Small intestine (tissue), 7 donors: ENCODE measurements around the gene LRRC75A. TPM values are rescaled to one million over a fixed set of nuclear protein-coding genes. Genes with fewer than 3 reads are reported as not detected.

ENCODE experiments used
- DNase-seq, 2 donors: peaks; one replicate each; pipeline versions ENCODE4 v3.0.0 to v3.0.0-alpha.2; 2013
- FAIRE-seq: peaks from 2 replicates; lab custom pipeline; 2012; peaks lifted over from hg19 to GRCh38; lab: Jason Lieb, UNC
- H3K27ac ChIP-seq, 3 donors: one replicate each; pipeline ENCODE4 v1.5.1; 2013; ENCODE audit warnings: low read length in 2 of 3, mild to moderate bottlenecking in 2 of 3, control low read depth in 1 of 3, inconsistent platforms in 1 of 3, low read depth in 1 of 3, moderate library complexity in 1 of 3
- H3K27me3 ChIP-seq, 3 donors: one replicate each; pipeline ENCODE4 v1.6.1; 2013; ENCODE audit warnings: low read length in 3 of 3, inconsistent platforms in 1 of 3; ENCODE audit not compliant: control insufficient read depth in 3 of 3, insufficient read depth in 3 of 3
- H3K36me3 ChIP-seq, 3 donors: one replicate each; pipeline ENCODE4 v1.6.1; 2013; ENCODE audit warnings: low read length in 3 of 3, inconsistent platforms in 1 of 3, low read depth in 1 of 3, mild to moderate bottlenecking in 1 of 3, moderate library complexity in 1 of 3; ENCODE audit not compliant: control insufficient read depth in 3 of 3, insufficient read depth in 2 of 3
- H3K4me1 ChIP-seq, 3 donors: one replicate each; pipeline ENCODE4 v1.6.1; 2013; ENCODE audit warnings: low read length in 2 of 3, inconsistent platforms in 1 of 3, low read depth in 1 of 3, mild to moderate bottlenecking in 1 of 3, moderate library complexity in 1 of 3; ENCODE audit not compliant: control insufficient read depth in 3 of 3, insufficient read depth in 2 of 3
- H3K4me3 ChIP-seq, 3 donors: one replicate each; pipeline ENCODE4 v1.5.1; 2013; ENCODE audit warnings: low read length in 3 of 3, control low read depth in 1 of 3, inconsistent platforms in 1 of 3, low read depth in 1 of 3, mild to moderate bottlenecking in 1 of 3, moderate library complexity in 1 of 3
- H3K9me3 ChIP-seq, 2 donors: one replicate each; pipeline ENCODE4 v1.6.1; 2013; ENCODE audit warnings: low read depth in 1 of 2, low read length in 1 of 2; ENCODE audit not compliant: control insufficient read depth in 2 of 2, insufficient read depth in 1 of 2
- WGBS, 3 donors: extraction: QIAGEN DNeasy Blood & Tissue Kit; methylation state at CpG; one replicate each; pipeline ENCODE4 v1.1.7; 2013; 5-methylcytosine and 5-hydroxymethylcytosine counted together
- polyA plus RNA-seq, 4 donors: library from polyadenylated mRNA; stranded (reverse) in 3 of 4; unstranded in 1 of 4; fragments of 200-250 nt in 3 of 4; fragments of 120-200 nt in 1 of 4; gene quantifications; one replicate each; pipeline versions ENCODE4 v1.2.1 to v1.2.3, GENCODE V29; 2013
- donor health status: healthy with polysubstance abuse.
- donor health status: control.
- donor health status: control.
- donor health status: Bipolar disorder and iron deficiency.
- donor health status: healthy.

LRRC75A gene
- polyA plus RNA-seq, 4 donors: 30.5 to 130 (median 64.3) TPM

DNA sequence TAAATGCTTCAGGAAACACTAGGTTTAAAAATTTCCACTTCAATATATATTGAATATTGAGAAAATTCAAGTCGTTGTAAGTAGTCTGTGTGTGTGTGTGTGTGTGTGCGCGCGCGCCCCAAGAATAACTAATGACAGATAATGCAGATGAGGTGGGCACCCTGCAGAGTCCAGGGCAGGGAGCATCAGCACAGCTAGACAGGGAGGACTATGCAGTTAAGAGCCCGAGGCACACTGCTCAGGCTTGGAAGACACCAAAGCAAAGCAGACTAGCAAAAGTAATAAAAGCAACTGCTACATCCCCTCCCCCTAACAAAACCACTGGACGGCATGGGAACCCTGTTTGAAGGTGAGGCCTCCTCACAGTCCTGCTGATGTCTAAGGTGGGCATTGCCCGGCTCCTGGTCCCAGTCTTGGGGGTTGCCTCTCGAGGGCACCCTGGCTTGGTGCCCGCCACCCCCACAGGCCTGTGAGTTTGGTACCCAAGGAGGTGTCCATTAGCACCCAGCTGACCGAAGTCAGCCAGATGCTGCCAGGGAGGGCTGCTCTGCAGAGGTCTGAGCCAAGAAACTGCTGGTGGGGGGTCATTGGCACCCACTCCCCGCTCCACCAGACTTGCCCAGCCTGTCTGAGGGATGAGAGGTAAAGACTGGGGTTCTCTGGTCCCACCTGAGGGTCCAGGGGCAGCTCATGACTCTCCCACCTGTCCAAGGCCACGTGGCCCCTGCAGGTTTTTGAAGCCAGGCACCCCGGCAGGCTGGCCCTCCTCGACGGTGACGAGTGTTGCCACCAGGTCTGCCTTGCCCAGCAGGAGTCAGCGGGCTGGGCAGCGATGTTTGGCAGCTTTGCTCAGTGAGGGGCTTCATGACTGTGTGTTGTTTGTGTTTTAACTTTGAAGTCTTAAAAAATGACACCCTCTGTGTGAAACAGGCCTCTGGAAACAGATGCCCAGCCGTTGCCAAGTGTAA is 18.7 kb downstream of the LRRC75A start:
- Histone ChIP-seq H3K4me1 (peaks cover 0 to 61% (median 14%) of the 10 kb centered on the region in 3 donors), H3K9me3 (no peaks in the 10 kb centered on the region), H3K27me3 (no peaks in the 10 kb centered on the region), H3K36me3 (peaks cover 0 to 66% (median 0%) of the 10 kb centered on the region in 3 donors), H3K27ac (no peak overlapping the region), H3K4me3 (no peak overlapping the region)
- WGBS, 3 donors: 83 to 87% (median 86%) methylated on average over 20 of the region's 20 CpGs
- no peak for FAIRE-seq
- DNase-seq: no peak

GRCh38 chr17:16472539-16472938 is 19.5 kb downstream of the LRRC75A start:
- Histone ChIP-seq H3K4me1 (peaks cover 0 to 62% (median 12%) of the 10 kb centered on the region in 3 donors), H3K4me3 (no peak overlapping the region), H3K36me3 (peaks cover 0 to 61% (median 0%) of the 10 kb centered on the region in 3 donors), H3K27ac (peak overlapping the region in 1 of 3 donors; percentile 38), H3K27me3 (no peaks in the 10 kb centered on the region), H3K9me3 (no peaks in the 10 kb centered on the region)
- whole genome bisulfite sequencing, 3 donors: 76 to 87% (median 86%) methylated on average over 6 of the region's 6 CpGs
- FAIRE-seq: no peak
- DNase-seq: no peak

DNA sequence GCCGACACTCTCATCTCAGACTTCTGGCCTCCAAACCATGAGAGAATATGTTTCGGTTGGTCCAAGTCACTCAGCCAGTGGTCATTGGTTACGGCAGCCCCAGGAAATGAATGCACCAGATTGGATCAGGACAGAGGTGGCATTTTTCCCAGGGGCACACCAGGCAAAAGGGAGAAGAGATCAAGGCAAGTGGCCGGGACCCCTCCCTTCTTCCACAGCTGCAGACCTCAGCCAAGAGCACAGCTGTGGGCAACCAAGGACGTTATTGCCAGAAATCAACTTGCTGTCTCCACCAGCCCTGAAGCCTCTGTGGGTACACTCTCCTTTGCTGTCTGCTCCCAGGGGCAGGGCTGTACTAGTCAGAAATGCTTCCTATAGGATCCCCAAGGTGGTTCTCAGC is 20.7 kb downstream of the LRRC75A start:
- 77 to 83% (median 79%) methylated on average over 5 of the region's 5 CpGs for WGBS, 3 donors
- FAIRE-seq (no peak), DNase-seq (no peak)
- Histone ChIP-seq H3K9me3 (no peaks in the 10 kb centered on the region), H3K27me3 (no peaks in the 10 kb centered on the region), H3K4me3 (no peak overlapping the region), H3K4me1 (peaks cover 0 to 68% (median 16%) of the 10 kb centered on the region in 3 donors), H3K36me3 (peaks cover 0 to 62% (median 0%) of the 10 kb centered on the region in 3 donors), H3K27ac (peak overlapping the region in 2 of 3 donors; percentile 76 to 87)

DNA sequence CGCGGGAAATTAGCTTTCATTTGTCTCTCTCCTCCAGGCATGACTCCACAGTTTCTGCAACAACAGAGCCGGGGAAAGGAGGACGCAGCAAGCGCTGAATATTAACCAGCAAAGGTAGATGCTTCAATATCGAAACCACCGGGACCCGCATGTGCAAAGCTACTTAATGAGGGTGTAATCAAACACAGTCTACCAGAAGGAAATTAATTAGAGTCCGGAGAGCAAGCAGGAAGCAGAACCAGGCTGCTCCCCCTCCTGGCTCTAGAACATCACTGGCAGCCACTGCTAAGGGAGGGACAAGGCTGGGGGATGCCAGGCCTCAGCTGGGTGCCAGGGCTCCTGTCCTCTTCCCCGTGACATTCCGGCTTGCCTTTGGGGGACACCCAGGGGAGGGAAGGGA is 21.7 kb downstream of the LRRC75A start:
- Histone ChIP-seq H3K27ac (peak overlapping the region; percentile 64 to 87 (median 76)), H3K36me3 (peaks cover 0 to 69% (median 0%) of the 10 kb centered on the region in 3 donors)
- no peak for FAIRE-seq

GRCh38 chr17:16468428-16468992 is 23.5 kb downstream of the LRRC75A start:
- no peak for FAIRE-seq
- peak overlapping the region in 2 of 3 donors; percentile 90 to 93 for H3K27ac ChIP-seq
- DNase-seq: peak in 1 of 2 donors; percentile 35
- WGBS, 3 donors: 74 to 80% (median 78%) methylated on average over 4 of the region's 4 CpGs
- peaks cover 0 to 73% (median 0%) of the 10 kb centered on the region in 3 donors for H3K36me3 ChIP-seq
- H3K9me3 ChIP-seq: no peaks in the 10 kb centered on the region
- peaks cover 4 to 78% (median 16%) of the 10 kb centered on the region in 3 donors for H3K4me1 ChIP-seq
- no peaks in the 10 kb centered on the region for H3K27me3 ChIP-seq
- H3K4me3 ChIP-seq: no peak overlapping the region

More for the DNA sequence above, 21.7 kb downstream of the LRRC75A start:
- no peaks in the 10 kb centered on the region for H3K9me3 ChIP-seq
- no peaks in the 10 kb centered on the region for H3K27me3 ChIP-seq
- peak; percentile 47 to 97 for DNase-seq
- 16 to 43% (median 30%) methylated on average over 11 of the region's 11 CpGs for WGBS, 3 donors
- peaks cover 3 to 72% (median 16%) of the 10 kb centered on the region in 3 donors for H3K4me1 ChIP-seq
- H3K4me3 ChIP-seq: no peak overlapping the region

DNA sequence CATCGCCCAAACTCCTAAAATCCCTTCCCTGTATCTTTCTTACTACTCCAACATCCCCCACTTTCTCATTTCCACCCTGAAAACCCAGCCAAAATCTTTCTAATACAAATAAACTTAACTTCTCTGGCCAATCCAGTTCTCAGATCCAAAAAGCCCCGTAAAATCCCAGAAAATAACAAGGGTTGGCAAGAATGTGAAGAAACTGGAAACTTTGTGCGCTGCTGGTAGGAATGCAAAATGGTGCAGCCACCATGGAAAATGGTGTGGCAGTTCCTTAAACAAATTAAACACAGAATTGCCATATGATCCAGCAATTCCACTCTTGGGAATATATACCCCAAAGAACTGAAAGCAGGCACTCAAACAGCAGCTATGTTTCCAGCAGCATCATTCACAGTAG is 24.1 kb downstream of the LRRC75A start:
- H3K4me1 ChIP-seq: peaks cover 7 to 84% (median 16%) of the 10 kb centered on the region in 3 donors

DNA sequence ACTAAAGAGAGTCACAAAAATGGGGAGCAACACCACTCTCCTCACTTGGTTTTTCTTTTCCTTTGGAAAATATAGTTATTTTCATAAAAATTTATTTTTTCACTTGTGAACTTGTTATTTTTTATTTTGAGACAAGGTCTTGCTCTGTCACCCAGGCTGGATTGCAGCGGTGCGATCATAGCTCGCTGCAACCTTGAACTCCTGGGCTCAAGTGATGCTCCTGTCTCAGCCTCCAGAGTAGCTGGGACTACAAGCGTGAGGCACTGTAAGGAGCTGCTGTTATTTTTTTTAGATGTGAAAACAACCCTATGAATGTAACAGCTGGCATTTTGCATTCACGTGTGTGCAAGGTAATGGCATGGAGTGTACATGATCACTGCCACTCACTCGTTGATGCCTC is 24.9 kb downstream of the LRRC75A start:
- no peak for DNase-seq
- no peaks in the 10 kb centered on the region for H3K27me3 ChIP-seq
- 77 to 93% (median 86%) methylated on average over 6 of the region's 6 CpGs for WGBS, 3 donors
- H3K4me3 ChIP-seq: no peak overlapping the region
- FAIRE-seq: no peak
- peaks cover 7 to 93% (median 16%) of the 10 kb centered on the region in 3 donors for H3K4me1 ChIP-seq
- peaks cover 0 to 77% (median 1%) of the 10 kb centered on the region in 3 donors for H3K36me3 ChIP-seq
- H3K27ac ChIP-seq: peak overlapping the region; percentile 90 to 94 (median 93)
- H3K9me3 ChIP-seq: no peaks in the 10 kb centered on the region

More for the DNA sequence above, 24.1 kb downstream of the LRRC75A start:
- Histone ChIP-seq H3K27ac (peak overlapping the region; percentile 90 to 94 (median 93)), H3K27me3 (no peaks in the 10 kb centered on the region), H3K4me3 (no peak overlapping the region), H3K36me3 (peaks cover 0 to 73% (median 0%) of the 10 kb centered on the region in 3 donors), H3K9me3 (no peaks in the 10 kb centered on the region)
- DNase-seq: no peak
- WGBS, 3 donors: 71 to 95% (median 92%) methylated on average over 3 of the region's 3 CpGs
- no peak for FAIRE-seq

GRCh38 chr17:16466407-16466806 is 25.6 kb downstream of the LRRC75A start:
- FAIRE-seq (no peak), DNase-seq (peak; percentile 74 to 83)
- H3K27me3 ChIP-seq: no peaks in the 10 kb centered on the region
- H3K9me3 ChIP-seq: no peaks in the 10 kb centered on the region
- peaks cover 1 to 78% (median 6%) of the 10 kb centered on the region in 3 donors for H3K36me3 ChIP-seq
- peaks cover 7 to 91% (median 18%) of the 10 kb centered on the region in 3 donors for H3K4me1 ChIP-seq
- H3K27ac ChIP-seq: peak overlapping the region; percentile 90 to 94 (median 93)
- H3K4me3 ChIP-seq: no peak overlapping the region
- WGBS, 3 donors: 17 to 75% (median 38%) methylated on average over 9 of the region's 9 CpGs
